ENCODE data around the gene SMAD3.

Gene SMAD3

DNA sequence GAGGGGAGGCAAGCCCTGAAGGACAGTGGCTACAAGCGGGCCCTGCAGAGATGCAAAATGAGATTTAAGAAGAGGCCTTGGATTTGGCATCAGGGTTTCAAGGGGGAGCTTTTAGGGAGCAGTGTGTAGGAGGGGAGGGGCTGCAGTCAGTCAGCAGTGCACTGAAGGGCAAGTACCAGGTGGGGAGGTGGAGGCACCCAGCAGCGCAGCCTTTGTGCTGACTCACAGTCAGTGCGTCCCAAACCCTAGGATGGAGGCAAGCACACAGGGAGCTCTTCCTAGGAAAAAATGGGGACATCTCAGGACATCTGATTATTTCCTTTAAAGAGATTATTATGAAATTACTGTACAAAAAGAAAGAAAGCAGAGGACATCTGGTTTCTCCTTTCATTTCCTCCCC is 109.0 kb downstream of the SMAD3 start (continued):
- TF ChIP-seq, protein P1, sequence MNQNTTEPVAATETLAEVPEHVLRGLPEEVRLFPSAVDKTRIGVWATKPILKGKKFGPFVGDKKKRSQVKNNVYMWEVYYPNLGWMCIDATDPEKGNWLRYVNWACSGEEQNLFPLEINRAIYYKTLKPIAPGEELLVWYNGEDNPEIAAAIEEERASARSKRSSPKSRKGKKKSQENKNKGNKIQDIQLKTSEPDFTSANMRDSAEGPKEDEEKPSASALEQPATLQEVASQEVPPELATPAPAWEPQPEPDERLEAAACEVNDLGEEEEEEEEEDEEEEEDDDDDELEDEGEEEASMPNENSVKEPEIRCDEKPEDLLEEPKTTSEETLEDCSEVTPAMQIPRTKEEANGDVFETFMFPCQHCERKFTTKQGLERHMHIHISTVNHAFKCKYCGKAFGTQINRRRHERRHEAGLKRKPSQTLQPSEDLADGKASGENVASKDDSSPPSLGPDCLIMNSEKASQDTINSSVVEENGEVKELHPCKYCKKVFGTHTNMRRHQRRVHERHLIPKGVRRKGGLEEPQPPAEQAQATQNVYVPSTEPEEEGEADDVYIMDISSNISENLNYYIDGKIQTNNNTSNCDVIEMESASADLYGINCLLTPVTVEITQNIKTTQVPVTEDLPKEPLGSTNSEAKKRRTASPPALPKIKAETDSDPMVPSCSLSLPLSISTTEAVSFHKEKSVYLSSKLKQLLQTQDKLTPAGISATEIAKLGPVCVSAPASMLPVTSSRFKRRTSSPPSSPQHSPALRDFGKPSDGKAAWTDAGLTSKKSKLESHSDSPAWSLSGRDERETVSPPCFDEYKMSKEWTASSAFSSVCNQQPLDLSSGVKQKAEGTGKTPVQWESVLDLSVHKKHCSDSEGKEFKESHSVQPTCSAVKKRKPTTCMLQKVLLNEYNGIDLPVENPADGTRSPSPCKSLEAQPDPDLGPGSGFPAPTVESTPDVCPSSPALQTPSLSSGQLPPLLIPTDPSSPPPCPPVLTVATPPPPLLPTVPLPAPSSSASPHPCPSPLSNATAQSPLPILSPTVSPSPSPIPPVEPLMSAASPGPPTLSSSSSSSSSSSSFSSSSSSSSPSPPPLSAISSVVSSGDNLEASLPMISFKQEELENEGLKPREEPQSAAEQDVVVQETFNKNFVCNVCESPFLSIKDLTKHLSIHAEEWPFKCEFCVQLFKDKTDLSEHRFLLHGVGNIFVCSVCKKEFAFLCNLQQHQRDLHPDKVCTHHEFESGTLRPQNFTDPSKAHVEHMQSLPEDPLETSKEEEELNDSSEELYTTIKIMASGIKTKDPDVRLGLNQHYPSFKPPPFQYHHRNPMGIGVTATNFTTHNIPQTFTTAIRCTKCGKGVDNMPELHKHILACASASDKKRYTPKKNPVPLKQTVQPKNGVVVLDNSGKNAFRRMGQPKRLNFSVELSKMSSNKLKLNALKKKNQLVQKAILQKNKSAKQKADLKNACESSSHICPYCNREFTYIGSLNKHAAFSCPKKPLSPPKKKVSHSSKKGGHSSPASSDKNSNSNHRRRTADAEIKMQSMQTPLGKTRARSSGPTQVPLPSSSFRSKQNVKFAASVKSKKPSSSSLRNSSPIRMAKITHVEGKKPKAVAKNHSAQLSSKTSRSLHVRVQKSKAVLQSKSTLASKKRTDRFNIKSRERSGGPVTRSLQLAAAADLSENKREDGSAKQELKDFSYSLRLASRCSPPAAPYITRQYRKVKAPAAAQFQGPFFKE (tag by site-specific recombination; IDR thresholded peaks at IDR 0.05; ENCODE audit: borderline replicate concordance) = no peak
- TF ChIP-seq ZNF510 (tag by site-specific recombination; IDR thresholded peaks at IDR 0.05; ENCODE audit: insufficient replicate concordance) (no peak), ZNF221 (tag by site-specific recombination; IDR thresholded peaks at IDR 0.05; ENCODE audit: borderline replicate concordance) (no peak)
- TF ChIP-seq, protein P2, sequence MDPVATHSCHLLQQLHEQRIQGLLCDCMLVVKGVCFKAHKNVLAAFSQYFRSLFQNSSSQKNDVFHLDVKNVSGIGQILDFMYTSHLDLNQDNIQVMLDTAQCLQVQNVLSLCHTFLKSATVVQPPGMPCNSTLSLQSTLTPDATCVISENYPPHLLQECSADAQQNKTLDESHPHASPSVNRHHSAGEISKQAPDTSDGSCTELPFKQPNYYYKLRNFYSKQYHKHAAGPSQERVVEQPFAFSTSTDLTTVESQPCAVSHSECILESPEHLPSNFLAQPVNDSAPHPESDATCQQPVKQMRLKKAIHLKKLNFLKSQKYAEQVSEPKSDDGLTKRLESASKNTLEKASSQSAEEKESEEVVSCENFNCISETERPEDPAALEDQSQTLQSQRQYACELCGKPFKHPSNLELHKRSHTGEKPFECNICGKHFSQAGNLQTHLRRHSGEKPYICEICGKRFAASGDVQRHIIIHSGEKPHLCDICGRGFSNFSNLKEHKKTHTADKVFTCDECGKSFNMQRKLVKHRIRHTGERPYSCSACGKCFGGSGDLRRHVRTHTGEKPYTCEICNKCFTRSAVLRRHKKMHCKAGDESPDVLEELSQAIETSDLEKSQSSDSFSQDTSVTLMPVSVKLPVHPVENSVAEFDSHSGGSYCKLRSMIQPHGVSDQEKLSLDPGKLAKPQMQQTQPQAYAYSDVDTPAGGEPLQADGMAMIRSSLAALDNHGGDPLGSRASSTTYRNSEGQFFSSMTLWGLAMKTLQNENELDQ (tag by site-specific recombination; IDR thresholded peaks at IDR 0.05; ENCODE audit: low read depth) = no peak
- TF ChIP-seq, protein P3, sequence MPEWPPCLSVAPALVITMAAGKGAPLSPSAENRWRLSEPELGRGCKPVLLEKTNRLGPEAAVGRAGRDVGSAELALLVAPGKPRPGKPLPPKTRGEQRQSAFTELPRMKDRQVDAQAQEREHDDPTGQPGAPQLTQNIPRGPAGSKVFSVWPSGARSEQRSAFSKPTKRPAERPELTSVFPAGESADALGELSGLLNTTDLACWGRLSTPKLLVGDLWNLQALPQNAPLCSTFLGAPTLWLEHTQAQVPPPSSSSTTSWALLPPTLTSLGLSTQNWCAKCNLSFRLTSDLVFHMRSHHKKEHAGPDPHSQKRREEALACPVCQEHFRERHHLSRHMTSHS (tag by site-specific recombination; IDR thresholded peaks at IDR 0.05) = no peak

DNA sequence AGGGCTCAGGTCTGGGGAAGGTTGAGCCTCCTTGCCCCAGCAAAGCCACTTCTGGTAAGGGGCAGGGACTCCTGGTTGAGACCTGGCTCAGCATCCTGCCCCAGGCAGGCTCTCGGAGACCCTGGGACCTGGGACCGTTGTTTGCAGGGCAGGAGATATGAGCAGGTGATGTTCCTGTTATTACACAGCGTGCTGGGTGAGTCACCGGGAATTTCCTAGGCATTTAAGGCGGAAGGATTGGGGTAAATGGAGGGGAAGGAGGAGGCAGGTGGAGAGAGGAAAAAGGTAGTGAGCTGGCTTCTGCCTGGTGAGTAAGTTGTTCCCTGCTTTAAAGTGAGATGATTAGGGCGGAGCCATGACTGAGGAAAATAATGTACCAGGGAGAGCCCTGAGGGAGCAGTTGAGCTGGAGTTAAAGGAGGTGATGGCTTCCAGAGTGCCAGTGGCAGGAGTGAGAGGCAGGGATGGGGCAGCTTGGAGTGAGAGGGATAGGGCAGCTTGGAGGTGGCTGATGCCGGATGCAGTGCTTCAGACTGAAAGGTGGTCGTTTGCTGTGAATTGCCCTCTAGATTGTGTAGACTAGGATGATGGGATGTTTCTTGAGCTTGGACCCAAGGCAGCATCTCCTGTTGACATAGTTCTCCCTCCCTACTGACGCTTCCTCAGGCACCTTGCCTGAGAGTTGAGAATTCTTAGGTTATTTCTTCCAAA is 109.6 kb downstream of the SMAD3 start:
- H3K4me1 ChIP-seq (ENCODE audit: control insufficient read depth, insufficient read depth, low read length) = peaks cover 2% of the 10 kb centered on the region; the same call in 1 of the 2 replicates
- H3K27ac ChIP-seq (ENCODE audit: extremely low read depth, low read depth, low read length) = no peak overlapping the region
- ChIA-PET CTCF (interaction anchor here (0.5 to 0.8 kb wide), 2 partner anchors 20 to 228 kb away, joined by 3 read pairs; no protein-coding TSS in a partner anchor), POLR2A (interaction anchor here (1.1 kb wide), 1 partner anchor 111 kb away, joined by 4 read pairs; no protein-coding TSS in a partner anchor)
- no peaks in the 10 kb centered on the region for H3K9me3 ChIP-seq (ENCODE audit: control insufficient read depth, insufficient read depth, low read depth, low read length)
- H3K4me3 ChIP-seq (ENCODE audit: low read depth, low read length) = no peak overlapping the region
- peaks cover 4 to 54% of the 10 kb centered on the region in 2 experiments; a peak in 2 of 3 replicates for H3K36me3 ChIP-seq (ENCODE audit: control insufficient read depth in 2 of 2, insufficient read depth in 1 of 2, low read length in 2 of 2)
- no peak for TF ChIP-seq ZNF768 (tag by site-specific recombination; IDR thresholded peaks at IDR 0.05)
- peak; percentile 92 for TF ChIP-seq SP7 (tag by site-specific recombination; IDR thresholded peaks at IDR 0.05)
- peak; percentile 65 for TF ChIP-seq ZBTB17 (tag by site-specific recombination; IDR thresholded peaks at IDR 0.05)
- TF ChIP-seq ZNF530 (tag by site-specific recombination; IDR thresholded peaks at IDR 0.05; ENCODE audit: low read depth) = no peak
- peak; percentile 20 for TF ChIP-seq WT1 (tag by site-specific recombination; IDR thresholded peaks at IDR 0.05)
- TF ChIP-seq RBAK (tag by site-specific recombination; IDR thresholded peaks at IDR 0.05) = 0 out of 2 replicates have a peak, but pooled peaks have one; percentile 14
- TF ChIP-seq, protein P4, sequence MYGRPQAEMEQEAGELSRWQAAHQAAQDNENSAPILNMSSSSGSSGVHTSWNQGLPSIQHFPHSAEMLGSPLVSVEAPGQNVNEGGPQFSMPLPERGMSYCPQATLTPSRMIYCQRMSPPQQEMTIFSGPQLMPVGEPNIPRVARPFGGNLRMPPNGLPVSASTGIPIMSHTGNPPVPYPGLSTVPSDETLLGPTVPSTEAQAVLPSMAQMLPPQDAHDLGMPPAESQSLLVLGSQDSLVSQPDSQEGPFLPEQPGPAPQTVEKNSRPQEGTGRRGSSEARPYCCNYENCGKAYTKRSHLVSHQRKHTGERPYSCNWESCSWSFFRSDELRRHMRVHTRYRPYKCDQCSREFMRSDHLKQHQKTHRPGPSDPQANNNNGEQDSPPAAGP (tag by site-specific recombination; IDR thresholded peaks at IDR 0.05) = peak; percentile 96
- TF ChIP-seq, protein P5, sequence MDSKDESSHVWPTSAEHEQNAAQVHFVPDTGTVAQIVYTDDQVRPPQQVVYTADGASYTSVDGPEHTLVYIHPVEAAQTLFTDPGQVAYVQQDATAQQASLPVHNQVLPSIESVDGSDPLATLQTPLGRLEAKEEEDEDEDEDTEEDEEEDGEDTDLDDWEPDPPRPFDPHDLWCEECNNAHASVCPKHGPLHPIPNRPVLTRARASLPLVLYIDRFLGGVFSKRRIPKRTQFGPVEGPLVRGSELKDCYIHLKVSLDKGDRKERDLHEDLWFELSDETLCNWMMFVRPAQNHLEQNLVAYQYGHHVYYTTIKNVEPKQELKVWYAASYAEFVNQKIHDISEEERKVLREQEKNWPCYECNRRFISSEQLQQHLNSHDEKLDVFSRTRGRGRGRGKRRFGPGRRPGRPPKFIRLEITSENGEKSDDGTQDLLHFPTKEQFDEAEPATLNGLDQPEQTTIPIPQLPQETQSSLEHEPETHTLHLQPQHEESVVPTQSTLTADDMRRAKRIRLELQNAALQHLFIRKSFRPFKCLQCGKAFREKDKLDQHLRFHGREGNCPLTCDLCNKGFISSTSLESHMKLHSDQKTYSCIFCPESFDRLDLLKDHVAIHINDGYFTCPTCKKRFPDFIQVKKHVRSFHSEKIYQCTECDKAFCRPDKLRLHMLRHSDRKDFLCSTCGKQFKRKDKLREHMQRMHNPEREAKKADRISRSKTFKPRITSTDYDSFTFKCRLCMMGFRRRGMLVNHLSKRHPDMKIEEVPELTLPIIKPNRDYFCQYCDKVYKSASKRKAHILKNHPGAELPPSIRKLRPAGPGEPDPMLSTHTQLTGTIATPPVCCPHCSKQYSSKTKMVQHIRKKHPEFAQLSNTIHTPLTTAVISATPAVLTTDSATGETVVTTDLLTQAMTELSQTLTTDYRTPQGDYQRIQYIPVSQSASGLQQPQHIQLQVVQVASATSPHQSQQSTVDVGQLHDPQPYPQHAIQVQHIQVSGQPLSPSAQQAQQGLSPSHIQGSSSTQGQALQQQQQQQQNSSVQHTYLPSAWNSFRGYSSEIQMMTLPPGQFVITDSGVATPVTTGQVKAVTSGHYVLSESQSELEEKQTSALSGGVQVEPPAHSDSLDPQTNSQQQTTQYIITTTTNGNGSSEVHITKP (tag by site-specific recombination; IDR thresholded peaks at IDR 0.05) = peak; percentile 58
- TF ChIP-seq, protein P6, sequence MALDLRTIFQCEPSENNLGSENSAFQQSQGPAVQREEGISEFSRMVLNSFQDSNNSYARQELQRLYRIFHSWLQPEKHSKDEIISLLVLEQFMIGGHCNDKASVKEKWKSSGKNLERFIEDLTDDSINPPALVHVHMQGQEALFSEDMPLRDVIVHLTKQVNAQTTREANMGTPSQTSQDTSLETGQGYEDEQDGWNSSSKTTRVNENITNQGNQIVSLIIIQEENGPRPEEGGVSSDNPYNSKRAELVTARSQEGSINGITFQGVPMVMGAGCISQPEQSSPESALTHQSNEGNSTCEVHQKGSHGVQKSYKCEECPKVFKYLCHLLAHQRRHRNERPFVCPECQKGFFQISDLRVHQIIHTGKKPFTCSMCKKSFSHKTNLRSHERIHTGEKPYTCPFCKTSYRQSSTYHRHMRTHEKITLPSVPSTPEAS (tag by site-specific recombination; IDR thresholded peaks at IDR 0.05) = no peak
- TF ChIP-seq ZNF600 (tag by site-specific recombination; IDR thresholded peaks at IDR 0.05) = peak; percentile 99
- no peak for TF ChIP-seq SALL2 (tag by site-specific recombination; IDR thresholded peaks at IDR 0.05; ENCODE audit: borderline replicate concordance)
- peak; percentile 32; the same call in 1 of the 2 replicates for TF ChIP-seq SP3 (tag by site-specific recombination; IDR thresholded peaks at IDR 0.05)
